Activated CD4-positive, alpha-beta memory T cell treated with anti-CD3 and anti-CD28 coated beads, Interleukin-2, amount 10 ng/mL, durations not matched to agents 7 days and 5 days (primary cell): ENCODE data around the gene CYB5D1. TPM values are rescaled to one million over a fixed set of nuclear protein-coding genes. Genes with fewer than 3 reads are reported as not detected.

ENCODE experiments used
- CTCF ChIA-PET: fragments of 350-600 bp; sonication (Branson Sonifier 250); formaldehyde crosslinking; loops from one replicate; lab custom pipeline; 2021; ENCODE audit warnings: antibody characterized with exemption, inconsistent platforms; lab: Charles Lee
- POLR2A ChIA-PET: fragments of 350-600 bp; sonication (Branson Sonifier 250); formaldehyde crosslinking; loops from one replicate; lab custom pipeline; 2021; ENCODE audit warnings: antibody characterized with exemption; lab: Charles Lee
- DNase-seq: peaks from one replicate; pipeline ENCODE4 v3.0.0-alpha.2; 2020
- H3K27ac Mint-ChIP-seq: one replicate; pipeline ENCODE4 v1.8.0; 2021; ENCODE audit warnings: mild to moderate bottlenecking, mixed read lengths
- H3K27me3 Mint-ChIP-seq: one replicate; pipeline ENCODE4 v1.8.0; 2021; ENCODE audit warnings: mixed read lengths
- H3K36me3 Mint-ChIP-seq: one replicate; pipeline ENCODE4 v1.8.0; 2021; ENCODE audit warnings: low read depth, mixed read lengths
- H3K4me1 Mint-ChIP-seq: one replicate; pipeline ENCODE4 v1.8.0; 2021; ENCODE audit warnings: mixed read lengths
- H3K4me3 Mint-ChIP-seq: one replicate; pipeline ENCODE4 v1.8.0; 2021; ENCODE audit warnings: mild to moderate bottlenecking, mixed read lengths
- H3K9me3 Mint-ChIP-seq: one replicate; pipeline ENCODE4 v1.8.0; 2021; ENCODE audit warnings: mixed read lengths
- total RNA-seq, 2 experiments: library from RNA; stranded (reverse); gene quantifications; one replicate each; pipeline ENCODE4 v1.2.3, GENCODE V29; 2021

Gene CYB5D1
- total RNA-seq, 2 experiments from 2014 or later, result 5.3 to 7.5 TPM

DNA sequence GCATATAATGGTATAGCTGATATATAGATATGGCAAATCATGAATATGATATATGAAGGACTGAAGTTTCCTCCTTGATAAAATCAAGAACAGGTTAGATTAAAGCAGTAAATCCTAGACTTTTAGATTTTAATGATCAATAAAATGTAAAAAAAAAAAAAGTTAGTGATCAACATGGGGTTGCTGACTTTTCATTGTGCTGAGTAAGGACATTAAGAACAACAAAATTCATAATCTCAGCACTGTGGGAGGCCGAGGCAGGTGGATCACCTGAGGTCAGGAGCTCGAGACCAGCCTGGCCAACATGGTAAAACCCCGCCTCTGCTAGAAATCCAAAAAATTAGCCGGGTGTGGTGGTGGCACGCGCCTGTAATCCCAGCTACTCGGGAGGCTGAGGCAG, 20.4 kb downstream of the CYB5D1 start:
- DNase-seq, result no peak
- Mint-ChIP-seq H3K4me1 (no peaks in the 10 kb centered on the region), H3K27ac (no peak overlapping the region), H3K27me3 (no peaks in the 10 kb centered on the region), H3K9me3 (no peaks in the 10 kb centered on the region), H3K4me3 (no peak overlapping the region), H3K36me3 (peaks cover 8% of the 10 kb centered on the region)
- CTCF ChIA-PET, result interaction anchor here (1.0 kb wide), 1 partner anchor 9 kb away, joined by 3 read pairs; no protein-coding TSS in a partner anchor
- POLR2A ChIA-PET, result interaction anchor here (0.6 kb wide), 1 partner anchor 191 kb away, joined by 3 read pairs; no protein-coding TSS in a partner anchor

DNA sequence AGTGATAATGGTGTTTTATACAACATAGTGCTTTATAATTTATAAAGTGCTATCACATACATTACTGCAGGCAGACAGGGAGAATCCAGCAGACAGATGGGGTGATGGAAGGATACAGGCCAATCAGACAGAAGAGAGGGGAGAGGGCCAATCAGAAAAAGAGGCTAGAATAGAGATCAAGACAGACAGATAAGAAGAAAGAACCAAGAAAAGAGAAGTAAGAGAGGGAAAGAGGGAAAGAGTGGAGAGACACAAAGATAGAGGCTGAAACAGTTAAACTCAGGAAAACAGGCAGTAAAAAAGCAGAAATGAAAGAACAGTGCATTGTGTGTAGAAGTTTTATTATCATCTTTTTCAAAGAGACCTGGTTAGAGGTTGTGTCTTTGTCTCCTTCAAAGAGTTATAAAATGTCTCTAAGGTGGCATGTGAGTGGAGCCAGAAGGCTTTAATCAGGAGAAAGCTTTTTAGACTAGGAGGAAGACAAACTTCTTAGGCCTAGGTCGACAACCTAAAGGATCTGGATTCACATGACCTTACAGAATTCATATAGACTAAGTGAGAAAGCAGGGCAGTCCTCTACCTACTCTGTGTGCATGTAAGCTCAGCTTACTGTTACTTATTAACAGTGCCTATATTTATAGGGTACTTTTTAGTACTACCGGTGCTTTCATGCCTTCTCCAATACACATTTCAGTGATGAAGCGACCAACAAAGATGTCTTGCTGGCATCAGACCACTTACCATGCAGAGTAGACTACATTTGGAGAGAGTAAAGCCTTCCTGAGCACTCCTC, 22.5 kb downstream of the CYB5D1 start:
- ChIA-PET CTCF (interaction anchor here (0.5 to 1.0 kb wide), 2 partner anchors 18 to 341 kb away, joined by 3 to 6 read pairs; no protein-coding TSS in a partner anchor), POLR2A (no interaction called here)
- Mint-ChIP-seq H3K27me3 (no peaks in the 10 kb centered on the region), H3K36me3 (peaks cover 5% of the 10 kb centered on the region), H3K4me3 (no peak overlapping the region), H3K4me1 (peaks cover 3% of the 10 kb centered on the region), H3K9me3 (no peaks in the 10 kb centered on the region), H3K27ac (no peak overlapping the region)
- DNase-seq, result no peak

DNA sequence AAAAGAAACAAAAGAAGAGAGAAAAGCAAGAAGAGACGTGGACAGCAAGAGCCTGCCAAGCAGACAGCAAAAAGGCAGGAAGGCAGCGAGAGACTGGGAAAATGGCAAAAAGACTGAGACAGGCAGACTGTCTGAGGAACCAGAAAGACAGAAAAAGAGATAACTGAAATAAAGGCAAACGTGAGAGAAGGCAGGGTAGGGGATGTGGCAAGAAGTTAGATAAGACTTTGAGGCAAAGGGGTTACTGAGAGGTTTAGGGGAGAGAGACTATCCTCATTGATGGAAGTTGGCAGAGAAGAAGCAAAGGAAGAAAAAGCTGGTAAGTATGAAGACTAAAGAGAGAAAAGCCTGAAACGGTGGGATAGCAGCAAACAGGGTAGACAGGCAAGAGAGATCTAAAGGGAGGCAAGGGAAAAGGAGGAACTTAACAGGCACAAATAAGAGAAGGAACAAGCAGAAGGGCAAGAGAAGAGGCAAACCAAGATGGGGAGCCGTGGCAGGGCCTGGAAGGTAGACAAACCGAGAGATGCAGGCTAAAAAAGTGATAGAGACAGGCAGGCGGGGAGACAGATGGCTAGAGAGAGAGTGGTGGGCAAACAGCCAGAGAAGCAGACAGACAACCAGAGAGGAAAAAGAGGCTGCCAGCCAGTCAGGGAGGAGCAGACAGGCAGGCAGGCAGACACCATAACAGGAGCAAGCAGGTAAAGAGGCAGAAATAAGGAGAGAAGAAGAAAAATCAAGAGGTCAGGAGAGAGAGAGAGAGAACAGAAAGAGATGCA, 23.7 kb downstream of the CYB5D1 start:
- ChIA-PET POLR2A (no interaction called here), CTCF (no interaction called here)
- DNase-seq, result no peak
- Mint-ChIP-seq H3K27me3 (no peaks in the 10 kb centered on the region), H3K4me1 (peaks cover 3% of the 10 kb centered on the region), H3K9me3 (no peaks in the 10 kb centered on the region), H3K27ac (no peak overlapping the region), H3K4me3 (no peak overlapping the region), H3K36me3 (peaks cover under 1% of the 10 kb centered on the region)

DNA sequence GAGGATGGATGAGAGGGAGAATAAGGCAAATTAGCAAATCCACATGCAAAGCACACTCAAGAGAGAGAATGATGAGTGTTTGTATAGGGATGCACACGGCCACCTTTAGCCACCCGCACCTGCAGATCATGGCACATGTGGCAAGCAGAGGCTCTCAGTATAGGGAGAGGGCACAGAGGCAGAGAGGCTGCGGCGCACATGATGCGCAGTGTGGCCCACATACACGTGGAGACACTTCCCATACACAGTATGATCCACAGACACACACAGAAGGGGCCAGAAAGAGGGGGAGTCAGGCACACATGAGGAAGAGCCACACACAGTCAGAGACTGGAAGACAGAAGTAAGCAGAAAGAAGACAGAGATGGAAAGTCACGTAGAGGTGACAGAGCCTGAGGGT, 24.3 kb downstream of the CYB5D1 start:
- CTCF ChIA-PET, result interaction anchor here (1.2 kb wide), 1 partner anchor 23 kb away, joined by 5 read pairs; no protein-coding TSS in a partner anchor
- POLR2A ChIA-PET, result interaction anchor here (1.0 to 1.6 kb wide), 2 partner anchors 53 to 291 kb away, joined by 3 to 4 read pairs; no protein-coding TSS in a partner anchor
- DNase-seq, result no peak
- no peaks in the 10 kb centered on the region for H3K9me3 Mint-ChIP-seq
- peaks cover 3% of the 10 kb centered on the region for H3K4me1 Mint-ChIP-seq
- H3K36me3 Mint-ChIP-seq, result no peaks in the 10 kb centered on the region
- H3K27me3 Mint-ChIP-seq, result no peaks in the 10 kb centered on the region
- H3K27ac Mint-ChIP-seq, result no peak overlapping the region
- no peak overlapping the region for H3K4me3 Mint-ChIP-seq

DNA sequence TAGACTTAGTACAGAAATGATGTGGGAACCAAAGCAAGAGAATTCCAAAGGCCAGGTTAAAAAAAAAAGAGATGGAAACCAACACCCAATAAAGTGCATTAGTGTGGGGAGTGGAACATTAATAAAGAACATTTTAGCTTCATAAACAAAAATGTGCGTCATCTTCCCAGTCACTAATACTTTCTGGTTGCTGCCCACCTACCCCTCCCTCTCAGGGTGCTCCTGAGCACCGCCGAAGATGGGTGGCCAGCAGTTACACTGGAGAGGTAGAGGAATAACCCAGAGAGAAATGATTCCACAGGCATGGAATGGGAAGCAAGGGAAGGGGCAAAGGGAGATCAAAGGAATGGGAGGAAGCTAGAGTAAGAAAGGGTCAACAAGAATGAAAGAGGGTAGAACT, 24.8 kb downstream of the CYB5D1 start:
- ChIA-PET CTCF (interaction anchor here (0.6 to 1.2 kb wide), 3 partner anchors 20 to 275 kb away, joined by 3 to 5 read pairs (median 4); no protein-coding TSS in a partner anchor), POLR2A (interaction anchor here (1.0 to 1.6 kb wide), 4 partner anchors 12 to 291 kb away, joined by 3 to 4 read pairs (median 3); partner anchors contain the start of gene NAA38)
- H3K27ac Mint-ChIP-seq, result no peak overlapping the region
- H3K4me1 Mint-ChIP-seq, result peaks cover 3% of the 10 kb centered on the region
- no peaks in the 10 kb centered on the region for H3K36me3 Mint-ChIP-seq
- DNase-seq, result no peak
- no peaks in the 10 kb centered on the region for H3K27me3 Mint-ChIP-seq
- H3K4me3 Mint-ChIP-seq, result no peak overlapping the region
- H3K9me3 Mint-ChIP-seq, result no peaks in the 10 kb centered on the region

DNA sequence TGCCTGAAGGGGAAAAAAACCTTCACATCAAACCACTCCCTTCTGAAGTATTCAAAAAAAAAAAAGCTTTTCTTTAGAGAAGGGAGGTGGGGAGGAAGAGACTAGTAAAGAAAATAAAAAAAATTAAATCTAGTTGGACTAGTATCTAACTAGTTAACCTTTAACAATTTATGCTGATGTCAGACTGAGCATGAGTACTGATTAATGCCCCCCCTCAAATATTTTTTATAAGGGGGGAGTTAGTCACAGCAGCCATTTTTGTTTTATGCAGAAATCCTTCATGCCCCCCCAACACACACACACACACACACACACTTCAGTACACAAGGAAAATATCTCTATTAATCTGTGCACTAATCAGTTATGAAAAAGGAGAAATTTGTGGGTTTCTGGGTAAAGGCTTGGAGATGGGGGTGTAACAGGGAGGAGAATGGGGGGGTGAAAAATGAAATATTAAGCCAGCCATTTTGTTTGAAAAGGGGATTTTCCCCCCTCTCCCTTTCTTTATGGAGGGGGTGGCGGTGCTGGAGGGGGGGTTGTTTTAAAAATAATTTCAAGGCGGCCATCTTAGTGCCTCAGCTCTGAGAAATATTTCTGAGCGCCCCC, 26.1 kb downstream of the CYB5D1 start:
- POLR2A ChIA-PET, result interaction anchor here (1.1 to 1.6 kb wide), 5 partner anchors 13 to 289 kb away, joined by 3 to 4 read pairs (median 4); partner anchors contain the start of gene NAA38
- CTCF ChIA-PET, result no interaction called here

DNA sequence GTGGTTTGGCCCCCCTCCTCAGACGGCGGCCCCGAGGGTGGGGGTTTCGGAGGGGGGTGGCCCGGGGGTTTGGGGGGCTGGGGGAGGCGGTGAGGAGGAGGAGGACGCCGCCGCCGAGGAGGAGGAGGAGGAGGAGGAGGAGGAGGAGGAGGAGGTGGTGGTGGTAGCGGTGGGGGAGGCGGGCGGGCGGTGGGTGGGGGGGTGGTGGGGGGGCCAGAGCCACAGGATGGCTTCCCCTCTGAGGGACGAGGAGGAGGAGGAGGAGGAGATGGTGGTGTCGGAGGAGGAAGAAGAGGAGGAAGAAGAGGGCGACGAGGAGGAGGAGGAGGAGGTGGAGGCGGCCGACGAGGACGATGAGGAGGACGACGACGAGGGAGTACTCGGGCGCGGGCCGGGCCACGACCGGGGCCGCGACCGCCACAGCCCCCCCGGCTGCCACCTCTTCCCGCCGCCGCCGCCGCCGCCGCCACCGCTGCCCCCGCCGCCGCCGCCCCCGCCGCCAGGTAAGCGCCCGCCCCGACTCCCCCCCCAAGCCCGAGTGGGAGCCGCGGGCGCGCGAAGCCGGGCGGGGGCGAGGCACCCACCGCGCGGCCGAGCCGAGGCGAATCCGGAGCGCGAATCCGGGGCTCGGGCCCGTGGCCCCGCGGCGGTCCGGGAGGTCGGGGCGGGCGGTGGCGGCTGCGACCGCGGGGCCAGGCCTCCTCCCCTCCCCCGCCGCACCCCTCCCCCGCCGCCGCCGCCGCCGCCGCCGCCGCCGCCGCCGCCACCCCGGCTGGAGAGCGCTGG, 27.0 kb downstream of the CYB5D1 start:
- H3K4me1 Mint-ChIP-seq, result peaks cover 3% of the 10 kb centered on the region
- ChIA-PET POLR2A (interaction anchor here (0.6 to 1.9 kb wide), 4 partner anchors 16 to 324 kb away, joined by 3 to 12 read pairs (median 6); partner anchors contain the start of genes CYB5D1 and NAA38), CTCF (no interaction called here)
- H3K36me3 Mint-ChIP-seq, result peaks cover 6% of the 10 kb centered on the region
- H3K9me3 Mint-ChIP-seq, result no peaks in the 10 kb centered on the region
- peak overlapping the region; percentile 69 for H3K27ac Mint-ChIP-seq
- DNase-seq, result peak; percentile 36
- peak overlapping the region; percentile 72 for H3K4me3 Mint-ChIP-seq
- H3K27me3 Mint-ChIP-seq, result no peaks in the 10 kb centered on the region

More for the DNA sequence above, 26.1 kb downstream of the CYB5D1 start:
- H3K4me3 Mint-ChIP-seq, result peak overlapping the region; percentile 72
- H3K9me3 Mint-ChIP-seq, result no peaks in the 10 kb centered on the region
- DNase-seq, result peak; percentile 24
- peak overlapping the region; percentile 67 for H3K27ac Mint-ChIP-seq
- H3K27me3 Mint-ChIP-seq, result no peaks in the 10 kb centered on the region
- H3K36me3 Mint-ChIP-seq, result no peaks in the 10 kb centered on the region
- peaks cover 3% of the 10 kb centered on the region for H3K4me1 Mint-ChIP-seq

DNA sequence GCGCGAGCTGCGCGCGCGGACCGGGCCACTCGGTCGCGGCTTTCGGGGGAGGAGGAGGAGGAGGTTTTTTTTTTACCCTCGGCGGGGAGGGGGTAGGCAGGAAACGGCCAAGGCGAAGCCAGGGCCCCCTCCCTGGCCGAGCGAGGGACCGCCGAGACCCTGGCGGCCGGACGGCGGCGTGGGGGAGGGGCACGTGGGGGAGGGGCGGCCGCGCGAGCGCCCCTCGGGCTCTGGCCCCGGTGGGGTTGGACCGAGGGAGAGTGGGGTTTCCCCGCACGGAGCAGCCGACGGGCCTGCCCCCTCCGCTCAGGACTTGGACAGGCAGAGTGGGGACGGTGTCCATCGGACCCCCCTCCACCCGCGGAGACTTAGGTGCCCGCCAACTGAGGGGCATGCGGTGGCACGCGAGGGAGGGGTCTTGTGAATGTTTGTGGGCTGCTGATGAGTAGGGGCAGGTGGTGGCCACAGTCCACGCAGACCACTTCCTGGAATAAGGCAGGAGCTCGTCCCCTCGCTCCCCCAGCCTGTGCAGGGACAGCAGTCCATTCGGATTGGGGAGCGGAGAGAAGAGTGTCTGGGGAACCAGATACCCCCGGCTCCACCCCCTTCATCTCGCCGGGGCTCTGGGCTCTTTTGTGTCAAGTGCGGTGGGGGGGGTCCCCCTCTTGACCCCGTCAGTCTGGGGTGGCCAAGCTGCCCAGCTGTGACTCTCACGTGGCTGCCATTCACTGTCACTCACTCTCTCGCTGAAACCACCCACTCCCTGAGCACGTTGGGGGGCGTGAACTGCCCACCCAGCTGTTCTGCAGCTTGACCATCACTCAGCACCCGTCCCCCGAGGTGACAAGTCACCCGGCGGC, 27.8 kb downstream of the CYB5D1 start:
- DNase-seq, result peak; percentile 53
- POLR2A ChIA-PET, result interaction anchor here (0.6 to 1.9 kb wide), 13 partner anchors 8 to 362 kb away, joined by 3 to 12 read pairs (median 4); partner anchors contain the start of genes CNTROB, CTC1, CYB5D1 and NAA38
- CTCF ChIA-PET, result interaction anchor here (1.5 kb wide), 1 partner anchor 28 kb away, joined by 8 read pairs; the partner anchor contains the start of gene NAA38
- Mint-ChIP-seq H3K36me3 (peaks cover 12% of the 10 kb centered on the region), H3K4me1 (peaks cover 3% of the 10 kb centered on the region), H3K4me3 (no peak overlapping the region), H3K27ac (peak overlapping the region; percentile 55), H3K9me3 (no peaks in the 10 kb centered on the region), H3K27me3 (no peaks in the 10 kb centered on the region)

DNA sequence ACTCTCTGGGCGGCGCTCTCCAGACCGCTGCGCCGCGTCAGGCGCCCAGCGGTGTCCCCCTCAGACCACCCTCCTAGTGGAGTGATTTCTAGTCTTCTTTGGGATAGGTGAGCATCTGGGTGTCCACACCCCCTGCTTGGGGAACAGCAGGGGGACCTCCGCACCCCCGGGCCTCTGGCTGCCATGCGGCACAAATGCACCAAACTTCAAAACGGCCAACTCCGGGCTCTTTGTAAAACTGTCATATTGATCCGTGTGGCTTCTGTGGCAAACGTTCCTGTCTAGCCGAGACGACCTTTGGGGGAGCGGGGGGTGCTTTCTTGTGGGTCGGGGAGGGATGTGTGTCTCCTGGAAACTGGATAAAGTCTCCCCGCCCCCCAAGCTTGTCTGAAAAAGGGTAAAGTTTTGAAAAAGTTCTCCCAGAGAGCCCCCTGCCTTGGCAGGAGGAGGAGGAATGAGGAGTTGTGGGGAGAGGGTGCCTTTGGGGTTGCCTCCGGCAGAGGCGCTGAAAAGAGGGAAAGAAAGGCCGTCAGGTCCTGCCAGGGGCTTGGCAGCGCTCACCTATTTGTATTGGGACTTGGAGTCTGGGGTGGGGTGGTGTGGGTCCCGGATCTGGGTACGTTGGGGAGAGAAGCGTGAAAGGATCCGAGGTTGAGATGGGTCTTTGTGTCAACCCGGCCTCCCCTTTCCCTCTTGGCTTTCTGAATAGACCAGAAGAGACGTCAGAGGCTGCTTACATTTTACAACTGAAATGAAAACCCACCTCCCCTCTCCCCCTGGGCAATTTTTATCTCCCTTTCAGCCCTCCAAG, 28.6 kb downstream of the CYB5D1 start:
- H3K4me3 Mint-ChIP-seq, result no peak overlapping the region
- CTCF ChIA-PET, result interaction anchor here (1.5 kb wide), 1 partner anchor 29 kb away, joined by 8 read pairs; the partner anchor contains the start of gene NAA38
- POLR2A ChIA-PET, result interaction anchor here (0.8 to 1.9 kb wide), 12 partner anchors 9 to 362 kb away, joined by 3 to 12 read pairs (median 4); partner anchors contain the start of genes CNTROB, CTC1, CYB5D1 and NAA38
- H3K9me3 Mint-ChIP-seq, result no peaks in the 10 kb centered on the region
- DNase-seq, result peak; percentile 58
- H3K27me3 Mint-ChIP-seq, result no peaks in the 10 kb centered on the region
- no peak overlapping the region for H3K27ac Mint-ChIP-seq
- H3K36me3 Mint-ChIP-seq, result peaks cover 20% of the 10 kb centered on the region
- H3K4me1 Mint-ChIP-seq, result peaks cover 3% of the 10 kb centered on the region

DNA sequence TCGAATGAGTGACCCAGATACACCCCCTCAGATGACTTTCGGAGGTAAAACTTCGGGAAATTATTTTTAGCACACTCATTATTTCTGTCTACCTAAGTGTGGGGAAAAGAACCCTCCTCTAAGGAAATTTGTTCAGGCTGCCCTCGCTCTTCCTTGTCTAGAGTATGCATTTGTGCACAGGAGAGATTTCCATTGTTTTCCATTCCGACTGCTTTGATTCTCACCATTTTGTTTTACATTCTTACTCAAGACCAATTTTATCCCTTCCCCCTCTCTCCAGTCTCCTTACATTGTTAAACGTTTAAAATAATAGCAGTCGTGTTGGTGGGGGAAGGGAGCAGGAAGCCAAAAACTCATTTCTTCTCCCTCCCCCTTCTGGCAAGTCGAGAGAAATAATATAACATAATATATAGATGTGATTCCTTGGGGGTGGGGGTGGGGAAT, 29.3 kb downstream of the CYB5D1 start:
- Mint-ChIP-seq H3K27ac (no peak overlapping the region), H3K4me1 (peaks cover 3% of the 10 kb centered on the region), H3K9me3 (no peaks in the 10 kb centered on the region), H3K27me3 (no peaks in the 10 kb centered on the region), H3K4me3 (no peak overlapping the region), H3K36me3 (peaks cover 25% of the 10 kb centered on the region)
- DNase-seq, result no peak
- CTCF ChIA-PET, result no interaction called here
- POLR2A ChIA-PET, result interaction anchor here (1.4 to 1.7 kb wide), 2 partner anchors 44 kb away, joined by 5 to 10 read pairs; partner anchors contain the start of genes CNTROB and TRAPPC1
